GM12892 (cell line): ENCODE results near the gene OR9K2.

ENCODE experiments used
- POLR2A ChIP-seq: IDR thresholded peaks from 2 replicates; pipeline ENCODE4 v1.6.1; 2011; ENCODE audit warnings: low read depth, low read length, control low read depth
- POLR2AphosphoS5 ChIP-seq: IDR thresholded peaks from 2 replicates; pipeline ENCODE4 v1.6.1; 2011; ENCODE audit warnings: low read depth, low read length, control low read depth
- TAF1 ChIP-seq: IDR thresholded peaks from 2 replicates; pipeline ENCODE4 v1.6.1; 2011; ENCODE audit warnings: low read depth, mild to moderate bottlenecking, control low read depth, low read length, borderline replicate concordance

DNA sequence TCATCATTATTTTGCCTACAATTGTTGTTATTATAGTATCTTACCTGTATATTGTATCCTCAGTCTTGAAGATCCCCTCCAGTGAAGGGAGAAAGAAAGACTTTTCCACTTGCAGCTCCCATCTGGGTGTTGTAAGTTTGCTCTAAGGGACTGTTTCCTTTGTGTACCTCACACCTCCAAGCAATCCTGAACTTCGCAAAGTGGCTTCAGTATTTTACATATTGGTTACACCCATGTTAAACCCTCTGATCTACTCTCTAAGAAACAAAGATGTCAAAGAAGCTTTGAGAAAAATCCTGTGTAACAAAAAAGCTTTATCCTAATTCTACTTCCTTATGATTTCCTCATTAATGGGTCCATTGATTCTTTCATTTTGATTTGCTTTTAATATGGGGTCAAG, 10.1 kb upstream of the OR9K2 start:
- TF ChIP-seq POLR2A (no peak), POLR2AphosphoS5 (no peak), TAF1 (no peak)
